HG02981 (cell line): ENCODE measurements around the gene KIF5A.
"Not testable (repeated sequence)": the region's sequence is repeated elsewhere in the genome, so short reads cannot be mapped to it uniquely, and the experiment has no call there.

Experiments
- ATAC-seq: cut with Tn5 transposase; IDR thresholded peaks from one replicate; pipeline ENCODE4 v1.9.1; 2021; ENCODE audit warnings: mild to moderate bottlenecking, moderate library complexity; ENCODE audit not compliant: unreplicated experiment

Gene KIF5A

GRCh38 chr12:57617942-57618341 is 68.1 kb downstream of the KIF5A start:
- ATAC-seq, result no peak

GRCh38 chr12:57618431-57618830 is 68.6 kb downstream of the KIF5A start:
- ATAC-seq, result not testable (repeated sequence)

GRCh38 chr12:57618966-57619433 is 69.2 kb downstream of the KIF5A start:
- no peak for ATAC-seq

- no peak for ATAC-seq
Observed at GRCh38 chr12:57619434-57620244, 69.8 kb downstream of the KIF5A start.

GRCh38 chr12:57620245-57620935 is 70.5 kb downstream of the KIF5A start:
- ATAC-seq, result no peak

- ATAC-seq, result no peak
Observed at GRCh38 chr12:57620936-57621496, 71.2 kb downstream of the KIF5A start.

- ATAC-seq, result peak; percentile 58
Observed at GRCh38 chr12:57621497-57622292, 71.9 kb downstream of the KIF5A start.

- ATAC-seq, result no peak
Observed at GRCh38 chr12:57622293-57623245, 72.7 kb downstream of the KIF5A start.

- no peak for ATAC-seq
Observed at GRCh38 chr12:57623385-57623784, 73.5 kb downstream of the KIF5A start.

GRCh38 chr12:57623811-57624390 is 74.1 kb downstream of the KIF5A start:
- no peak for ATAC-seq

GRCh38 chr12:57624441-57625220 is 74.8 kb downstream of the KIF5A start:
- ATAC-seq, result no peak

- no peak for ATAC-seq
Observed at GRCh38 chr12:57625261-57626032, 75.6 kb downstream of the KIF5A start.

GRCh38 chr12:57626111-57626920 is 76.5 kb downstream of the KIF5A start:
- ATAC-seq, result no peak

GRCh38 chr12:57626921-57627445 is 77.1 kb downstream of the KIF5A start:
- no peak for ATAC-seq

- ATAC-seq, result no peak
Observed at GRCh38 chr12:57627501-57628279, 77.8 kb downstream of the KIF5A start.
